Neural crest cell (in vitro differentiated cells): ENCODE results near the gene B4GALNT3. TPM values are rescaled to one million over a fixed set of nuclear protein-coding genes. Genes with fewer than 3 reads are reported as not detected.

Source experiments
- DNase-seq: peaks from one replicate; pipeline ENCODE4 v3.0.0; 2021; ENCODE audit warnings: low read depth, mixed read lengths, low spot score
- H3K27ac Mint-ChIP-seq: one replicate; pipeline ENCODE4 v1.8.0; 2021; ENCODE audit warnings: mild to moderate bottlenecking, mixed read lengths; ENCODE audit not compliant: unreplicated experiment
- H3K27me3 Mint-ChIP-seq: 2 replicates; pipeline ENCODE4 v1.8.0; 2021; ENCODE audit warnings: low read depth, mild to moderate bottlenecking, mixed read lengths
- H3K36me3 Mint-ChIP-seq: 2 replicates; pipeline ENCODE4 v1.8.0; 2021; ENCODE audit warnings: low read depth, mild to moderate bottlenecking, mixed read lengths
- H3K4me1 Mint-ChIP-seq: 2 replicates; pipeline ENCODE4 v1.8.0; 2021; ENCODE audit warnings: mixed read lengths
- H3K4me3 Mint-ChIP-seq: one replicate; pipeline ENCODE4 v1.8.0; 2021; ENCODE audit warnings: mild to moderate bottlenecking, mixed read lengths
- H3K9me3 Mint-ChIP-seq: 2 replicates; pipeline ENCODE4 v1.8.0; 2021; ENCODE audit warnings: mixed read lengths
- total RNA-seq: library from RNA; stranded (reverse); gene quantifications from 2 replicates; pipeline ENCODE4 v1.2.1, GENCODE V29; 2021
- TF ChIP-seq, protein P1 (sequence below): fragments of 200-600 bp; sonication (generic); conservative IDR thresholded peaks from 2 replicates; pipeline ENCODE4 v1.5.0; 2021; ENCODE audit warnings: antibody characterized with exemption, mild to moderate bottlenecking

The B4GALNT3 gene
- total RNA-seq, 1 donor from 2014 or later, result 2.6 TPM

DNA sequence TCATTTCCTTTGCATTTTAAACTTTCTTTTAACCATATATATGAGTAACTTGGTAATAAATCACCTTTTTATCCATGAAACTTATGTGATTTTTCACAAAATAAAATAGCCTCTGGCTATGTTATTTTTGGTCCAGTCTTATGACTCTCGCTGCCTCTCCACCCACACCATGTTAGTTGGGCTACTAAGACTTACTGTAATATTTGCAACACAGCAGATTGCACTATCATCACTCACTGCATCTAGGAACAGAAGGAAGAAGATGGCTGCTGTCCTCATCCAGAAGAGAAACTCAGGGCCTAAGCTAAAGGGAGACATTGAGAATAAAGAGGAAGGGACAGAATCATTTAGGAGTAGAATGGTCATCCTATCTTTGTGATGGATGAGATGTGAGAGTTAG, 12.6 kb upstream of the B4GALNT3 start:
- H3K4me1 Mint-ChIP-seq, result no peaks in the 10 kb centered on the region
- no peak for DNase-seq
- TF ChIP-seq, protein P1, sequence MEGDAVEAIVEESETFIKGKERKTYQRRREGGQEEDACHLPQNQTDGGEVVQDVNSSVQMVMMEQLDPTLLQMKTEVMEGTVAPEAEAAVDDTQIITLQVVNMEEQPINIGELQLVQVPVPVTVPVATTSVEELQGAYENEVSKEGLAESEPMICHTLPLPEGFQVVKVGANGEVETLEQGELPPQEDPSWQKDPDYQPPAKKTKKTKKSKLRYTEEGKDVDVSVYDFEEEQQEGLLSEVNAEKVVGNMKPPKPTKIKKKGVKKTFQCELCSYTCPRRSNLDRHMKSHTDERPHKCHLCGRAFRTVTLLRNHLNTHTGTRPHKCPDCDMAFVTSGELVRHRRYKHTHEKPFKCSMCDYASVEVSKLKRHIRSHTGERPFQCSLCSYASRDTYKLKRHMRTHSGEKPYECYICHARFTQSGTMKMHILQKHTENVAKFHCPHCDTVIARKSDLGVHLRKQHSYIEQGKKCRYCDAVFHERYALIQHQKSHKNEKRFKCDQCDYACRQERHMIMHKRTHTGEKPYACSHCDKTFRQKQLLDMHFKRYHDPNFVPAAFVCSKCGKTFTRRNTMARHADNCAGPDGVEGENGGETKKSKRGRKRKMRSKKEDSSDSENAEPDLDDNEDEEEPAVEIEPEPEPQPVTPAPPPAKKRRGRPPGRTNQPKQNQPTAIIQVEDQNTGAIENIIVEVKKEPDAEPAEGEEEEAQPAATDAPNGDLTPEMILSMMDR, result no peak
- no peaks in the 10 kb centered on the region for H3K36me3 Mint-ChIP-seq
- no peak overlapping the region for H3K27ac Mint-ChIP-seq
- H3K27me3 Mint-ChIP-seq, result no peaks in the 10 kb centered on the region
- H3K4me3 Mint-ChIP-seq, result no peak overlapping the region
- H3K9me3 Mint-ChIP-seq, result no peaks in the 10 kb centered on the region

- Mint-ChIP-seq H3K27me3 (no peaks in the 10 kb centered on the region), H3K4me3 (no peak overlapping the region), H3K27ac (no peak overlapping the region), H3K9me3 (no peaks in the 10 kb centered on the region), H3K4me1 (no peaks in the 10 kb centered on the region), H3K36me3 (no peaks in the 10 kb centered on the region)
- TF ChIP-seq, protein P1, result no peak
- no peak for DNase-seq
Observed at GRCh38 chr12:449203-449602, 10.5 kb upstream of the B4GALNT3 start.

GRCh38 chr12:450438-450837, 9.3 kb upstream of the B4GALNT3 start:
- DNase-seq, result no peak
- no peaks in the 10 kb centered on the region for H3K9me3 Mint-ChIP-seq
- TF ChIP-seq, protein P1, result no peak
- peaks cover 8% of the 10 kb centered on the region for H3K27me3 Mint-ChIP-seq
- H3K4me3 Mint-ChIP-seq, result no peak overlapping the region
- no peaks in the 10 kb centered on the region for H3K4me1 Mint-ChIP-seq
- H3K36me3 Mint-ChIP-seq, result no peaks in the 10 kb centered on the region
- H3K27ac Mint-ChIP-seq, result no peak overlapping the region

- DNase-seq, result no peak
- Mint-ChIP-seq H3K4me1 (no peaks in the 10 kb centered on the region), H3K27me3 (peaks cover 29% of the 10 kb centered on the region), H3K4me3 (no peak overlapping the region), H3K9me3 (no peaks in the 10 kb centered on the region), H3K36me3 (no peaks in the 10 kb centered on the region), H3K27ac (no peak overlapping the region)
- TF ChIP-seq, protein P1, result no peak
Observed at GRCh38 chr12:452667-453210, 7.0 kb upstream of the B4GALNT3 start.

- no peaks in the 10 kb centered on the region for H3K9me3 Mint-ChIP-seq
- peaks cover 48% of the 10 kb centered on the region for H3K27me3 Mint-ChIP-seq
- H3K36me3 Mint-ChIP-seq, result no peaks in the 10 kb centered on the region
- peaks cover 4% of the 10 kb centered on the region for H3K4me1 Mint-ChIP-seq
- TF ChIP-seq, protein P1, result no peak
- no peak overlapping the region for H3K4me3 Mint-ChIP-seq
- no peak overlapping the region for H3K27ac Mint-ChIP-seq
- no peak for DNase-seq
Observed at GRCh38 chr12:454833-455232, 4.9 kb upstream of the B4GALNT3 start.
